Ascending aorta (tissue), 2 donors: ENCODE measurements around the gene NSD2. TPM values are rescaled to one million over a fixed set of nuclear protein-coding genes. Genes with fewer than 3 reads are reported as not detected.

ENCODE experiments used
- DNase-seq, 2 donors: peaks; one replicate each; pipeline ENCODE4 v3.0.0-alpha.2; 2019; ENCODE audit warnings: low spot score in 2 of 2
- H3K27ac ChIP-seq, 2 donors: fragments of 200-600 bp; sonication (generic); one replicate each; pipeline ENCODE4 v1.5.1; 2016 to 2017; ENCODE audit warnings: mild to moderate bottlenecking in 1 of 2
- H3K27me3 ChIP-seq: fragments of 200-600 bp; sonication (generic); one replicate; pipeline ENCODE4 v1.5.1; 2017
- H3K36me3 ChIP-seq, 2 donors: fragments of 200-600 bp; sonication (generic); one replicate each; pipeline ENCODE4 v1.5.1; 2016
- H3K4me1 ChIP-seq, 2 donors: fragments of 200-600 bp; sonication (generic); one replicate each; pipeline ENCODE4 v1.5.1; 2016 to 2017; ENCODE audit warnings: mild to moderate bottlenecking in 1 of 2
- H3K4me3 ChIP-seq, 2 donors: fragments of 200-600 bp; sonication (generic); one replicate each; pipeline ENCODE4 v1.5.1; 2016 to 2017; ENCODE audit warnings: mild to moderate bottlenecking in 1 of 2
- H3K9me3 ChIP-seq, 2 donors: fragments of 200-600 bp; sonication (generic); one replicate each; pipeline ENCODE4 v1.5.1; 2016
- intact Hi-C: fragments of 100-400 bp; cut with DNase I; formaldehyde crosslinking; loops from one replicate; pipeline ENCODE4 v1.15.1; 2023
- total RNA-seq: library from RNA; depleted of rRNA; stranded (reverse); fragments of >200 nt; gene quantifications from one replicate; pipeline ENCODE4 v1.1.0, GENCODE V29; 2016
- TF ChIP-seq, protein P1 (sequence below), 3 experiments: fragments of 200-600 bp in 2 of 3; fragments of 450-650 bp in 1 of 3; sonication (generic) in 2 of 3; IDR thresholded peaks; one replicate each; pipeline ENCODE4 v1.5.1; 2016 to 2019; ENCODE audit warnings: antibody characterized with exemption in 3 of 3, mild to moderate bottlenecking in 1 of 3, moderate library complexity in 1 of 3

The NSD2 gene
- total RNA-seq, 1 donor from 2014 or later, result 19.9 TPM

DNA sequence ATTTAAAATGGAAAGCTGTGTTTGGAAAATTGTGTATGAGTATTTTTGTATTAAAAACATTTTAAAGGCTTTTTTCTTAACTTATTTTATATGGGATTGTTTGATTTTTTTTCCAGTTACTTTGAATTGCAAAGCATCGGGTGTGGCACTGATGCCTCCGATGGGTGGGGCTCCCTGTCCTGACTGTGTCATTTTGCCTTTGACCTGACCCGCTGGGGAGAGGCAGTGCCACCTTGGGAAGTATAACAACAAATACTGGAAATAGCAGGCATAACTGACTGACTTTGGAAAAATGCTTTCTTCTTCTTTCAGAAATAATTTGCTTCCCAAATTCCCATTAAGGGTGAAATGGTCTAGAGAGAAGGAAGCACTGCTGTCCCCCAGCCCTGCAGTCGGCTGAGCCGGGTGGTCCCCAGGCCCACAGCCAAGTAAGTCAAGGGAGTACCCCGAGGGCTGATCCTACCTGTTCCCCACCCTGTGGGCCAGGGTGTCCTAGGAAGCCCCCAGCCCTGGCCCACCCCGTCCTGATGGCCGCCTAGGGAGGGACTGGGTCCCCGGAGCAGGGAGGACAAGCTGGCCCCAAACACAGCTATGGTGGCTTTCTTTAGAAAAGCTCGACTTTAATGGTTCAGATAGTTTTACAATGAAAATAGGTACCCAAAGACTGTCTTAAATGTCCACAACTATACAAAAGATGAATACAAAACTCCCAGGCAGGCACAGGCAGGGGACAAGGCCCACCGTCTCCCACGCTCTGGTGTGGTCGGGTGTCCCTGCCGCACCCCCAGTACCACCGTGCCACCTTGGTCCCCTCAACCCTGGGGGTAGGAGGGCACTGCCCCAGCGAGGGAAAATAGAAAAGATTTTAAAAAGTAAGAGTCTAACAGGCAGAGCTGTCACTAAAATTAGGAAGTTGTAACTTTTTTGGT, 111.2 kb downstream of the NSD2 start:
- TF ChIP-seq, protein P1, sequence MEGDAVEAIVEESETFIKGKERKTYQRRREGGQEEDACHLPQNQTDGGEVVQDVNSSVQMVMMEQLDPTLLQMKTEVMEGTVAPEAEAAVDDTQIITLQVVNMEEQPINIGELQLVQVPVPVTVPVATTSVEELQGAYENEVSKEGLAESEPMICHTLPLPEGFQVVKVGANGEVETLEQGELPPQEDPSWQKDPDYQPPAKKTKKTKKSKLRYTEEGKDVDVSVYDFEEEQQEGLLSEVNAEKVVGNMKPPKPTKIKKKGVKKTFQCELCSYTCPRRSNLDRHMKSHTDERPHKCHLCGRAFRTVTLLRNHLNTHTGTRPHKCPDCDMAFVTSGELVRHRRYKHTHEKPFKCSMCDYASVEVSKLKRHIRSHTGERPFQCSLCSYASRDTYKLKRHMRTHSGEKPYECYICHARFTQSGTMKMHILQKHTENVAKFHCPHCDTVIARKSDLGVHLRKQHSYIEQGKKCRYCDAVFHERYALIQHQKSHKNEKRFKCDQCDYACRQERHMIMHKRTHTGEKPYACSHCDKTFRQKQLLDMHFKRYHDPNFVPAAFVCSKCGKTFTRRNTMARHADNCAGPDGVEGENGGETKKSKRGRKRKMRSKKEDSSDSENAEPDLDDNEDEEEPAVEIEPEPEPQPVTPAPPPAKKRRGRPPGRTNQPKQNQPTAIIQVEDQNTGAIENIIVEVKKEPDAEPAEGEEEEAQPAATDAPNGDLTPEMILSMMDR (IDR thresholded peaks at IDR 0.05), result no peak
- H3K4me3 ChIP-seq, result no peak overlapping the region
- intact Hi-C loops, result no loop called here
- no peaks in the 10 kb centered on the region for H3K27me3 ChIP-seq
- H3K4me1 ChIP-seq, result no peaks in the 10 kb centered on the region
- peak in 1 of 2 donors; percentile 46 for DNase-seq
- H3K27ac ChIP-seq, result no peak overlapping the region
- peaks cover 71 to 97% of the 10 kb centered on the region in 2 donors for H3K36me3 ChIP-seq
- H3K9me3 ChIP-seq, result no peaks in the 10 kb centered on the region

DNA sequence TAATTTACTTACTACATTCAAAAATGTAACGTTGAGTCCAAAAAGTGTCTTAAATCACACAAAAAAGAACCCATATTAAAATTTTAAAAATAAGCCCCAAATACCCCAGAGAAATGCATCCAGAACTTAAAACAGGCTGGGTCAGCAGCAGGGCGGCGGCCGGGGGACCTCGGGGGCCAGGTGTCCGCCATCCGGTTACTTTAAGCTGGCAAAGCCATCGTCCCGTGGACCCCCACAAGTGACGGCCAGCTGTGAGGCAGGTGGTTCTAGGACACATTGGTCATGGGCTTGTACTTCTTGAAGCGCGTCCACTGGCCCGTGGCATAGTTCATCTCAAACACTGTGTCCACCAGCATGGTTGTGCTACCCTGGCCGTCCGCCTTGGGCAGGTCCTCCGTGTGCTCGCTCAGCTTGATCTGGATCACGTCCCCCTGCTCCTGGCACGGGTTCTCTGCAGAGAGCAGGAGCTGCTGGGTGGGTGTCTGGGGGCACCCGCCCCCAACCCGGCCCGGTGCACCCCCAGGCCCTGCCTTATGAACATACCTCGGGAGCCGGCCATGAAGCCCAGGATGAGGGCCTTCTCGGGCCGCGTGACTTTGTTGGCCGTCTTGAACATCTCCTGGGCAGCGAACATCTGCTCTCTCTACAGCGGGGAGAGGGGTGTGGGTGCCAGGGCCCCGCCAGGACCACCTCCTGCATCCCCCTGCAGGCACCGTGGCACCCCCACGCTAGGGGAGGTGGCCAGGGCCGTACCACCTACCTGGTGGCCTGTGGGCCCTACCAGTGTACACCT, 112.1 kb downstream of the NSD2 start:
- Histone ChIP-seq H3K36me3 (peaks cover 72 to 98% of the 10 kb centered on the region in 2 donors), H3K27me3 (no peaks in the 10 kb centered on the region), H3K4me3 (no peak overlapping the region), H3K27ac (no peak overlapping the region), H3K4me1 (no peaks in the 10 kb centered on the region), H3K9me3 (no peaks in the 10 kb centered on the region)
- TF ChIP-seq, protein P1 (IDR thresholded peaks at IDR 0.05), result no peak
- peak in 1 of 2 donors; percentile 62 for DNase-seq
- intact Hi-C loops, result no loop called here

DNA sequence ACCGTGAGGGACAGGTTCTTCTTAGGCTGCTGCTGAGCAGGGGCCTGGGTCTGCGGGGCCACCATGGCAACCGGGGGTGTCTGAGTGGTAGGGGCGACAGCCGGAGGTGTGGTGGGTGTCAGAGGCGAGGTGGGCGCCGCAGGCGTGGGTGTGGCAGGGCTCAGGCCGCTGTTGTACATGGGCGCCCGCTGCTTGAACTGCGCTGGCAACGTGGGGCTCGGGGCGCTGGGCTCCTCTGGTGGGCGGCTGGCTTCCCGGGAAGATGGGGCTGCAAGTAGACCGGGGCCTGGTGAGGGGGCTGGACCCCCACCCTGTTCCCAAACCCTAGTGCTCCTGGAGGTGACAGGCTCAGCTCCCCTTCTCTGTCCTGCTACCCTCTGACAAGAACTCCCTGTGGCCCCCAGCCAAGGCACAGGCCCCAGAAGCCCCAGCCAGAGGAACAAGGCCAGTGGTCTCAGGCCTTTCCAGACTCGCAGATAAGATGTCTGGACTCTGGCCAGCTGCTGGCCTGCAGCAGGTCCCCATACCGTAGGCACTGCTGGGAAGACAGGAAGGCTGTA, 112.7 kb downstream of the NSD2 start:
- Histone ChIP-seq H3K9me3 (no peaks in the 10 kb centered on the region), H3K27me3 (no peaks in the 10 kb centered on the region), H3K4me1 (no peaks in the 10 kb centered on the region), H3K4me3 (no peak overlapping the region), H3K36me3 (peaks cover 72 to 98% of the 10 kb centered on the region in 2 donors), H3K27ac (no peak overlapping the region)
- intact Hi-C loops, result no loop called here
- peak in 1 of 2 donors; percentile 64 for DNase-seq
- TF ChIP-seq, protein P1 (IDR thresholded peaks at IDR 0.05), result no peak

DNA sequence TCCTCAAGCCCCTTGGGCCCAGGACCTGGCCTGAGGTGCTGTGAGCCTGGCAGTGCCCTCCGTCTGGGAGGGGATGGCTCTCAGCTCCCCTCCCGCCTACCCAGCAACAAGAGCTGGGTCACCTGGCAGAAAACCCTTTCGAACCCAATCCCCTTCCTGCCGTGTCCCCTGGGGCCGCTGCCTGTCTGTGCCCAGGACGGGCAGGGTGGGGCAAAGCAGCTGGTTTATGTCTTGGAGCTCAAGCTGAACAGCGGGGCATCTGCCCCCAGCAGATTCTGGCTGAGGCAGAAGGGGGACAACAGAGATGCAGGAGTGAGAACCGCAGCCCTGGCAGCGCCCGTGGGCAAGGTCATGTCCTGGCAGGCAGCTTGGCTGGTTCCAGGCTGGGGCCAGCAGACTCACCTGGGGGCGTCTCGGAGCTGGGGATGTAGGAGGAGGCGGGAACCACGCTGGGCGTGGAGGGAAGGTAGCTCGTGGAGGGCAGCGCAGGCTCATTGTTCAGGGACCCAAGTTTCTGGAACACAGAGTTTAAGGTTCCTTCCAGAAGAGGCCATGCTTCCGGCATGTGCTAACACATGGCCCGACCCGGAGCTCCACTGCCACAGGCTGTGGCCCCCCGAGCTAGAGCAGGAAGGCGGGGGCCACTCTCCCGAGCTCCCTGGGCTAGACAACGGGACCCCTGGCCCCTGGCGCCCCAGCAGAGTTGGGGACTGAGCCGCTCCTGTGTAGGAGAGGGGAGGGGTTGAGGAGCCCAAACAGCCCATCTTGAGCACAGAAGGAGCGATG, 113.4 kb downstream of the NSD2 start:
- Histone ChIP-seq H3K4me3 (no peak overlapping the region), H3K9me3 (no peaks in the 10 kb centered on the region), H3K36me3 (peaks cover 74 to 98% of the 10 kb centered on the region in 2 donors), H3K27me3 (no peaks in the 10 kb centered on the region), H3K4me1 (no peaks in the 10 kb centered on the region), H3K27ac (no peak overlapping the region)
- DNase-seq, result peak in 1 of 2 donors; percentile 56
- intact Hi-C loops, result no loop called here
- TF ChIP-seq, protein P1 (IDR thresholded peaks at IDR 0.05), result no peak

DNA sequence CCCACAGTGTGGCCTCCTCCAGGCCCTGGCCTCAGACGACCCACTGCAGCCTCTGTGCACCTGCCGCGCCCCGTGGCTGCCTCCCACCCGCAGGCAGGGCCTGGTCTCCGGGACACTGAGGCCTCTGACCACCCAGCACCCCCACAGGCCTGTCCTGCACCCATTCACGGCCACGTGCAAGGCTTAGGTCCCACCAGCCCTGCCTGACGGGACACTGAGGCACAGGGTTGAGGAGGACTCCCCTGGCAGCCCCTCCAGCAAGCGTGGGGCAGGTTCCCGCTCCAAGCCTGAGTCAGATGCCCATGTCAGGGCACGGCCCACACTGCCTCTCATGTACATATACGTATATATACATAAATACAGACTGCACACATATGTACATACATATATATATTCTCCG, 114.1 kb downstream of the NSD2 start:
- Histone ChIP-seq H3K36me3 (peaks cover 76 to 98% of the 10 kb centered on the region in 2 donors), H3K27ac (no peak overlapping the region), H3K4me1 (no peaks in the 10 kb centered on the region), H3K4me3 (no peak overlapping the region), H3K9me3 (no peaks in the 10 kb centered on the region), H3K27me3 (no peaks in the 10 kb centered on the region)
- peak in 1 of 2 donors; percentile 43 for DNase-seq
- intact Hi-C loops, result no loop called here
- TF ChIP-seq, protein P1 (IDR thresholded peaks at IDR 0.05), result no peak
